B cell (primary cell): ENCODE data around the gene COL13A1. TPM values are rescaled to one million over a fixed set of nuclear protein-coding genes. Genes with fewer than 3 reads are reported as not detected.

ENCODE experiments used
- ATAC-seq: fragments of 200-7000 bp; cut with Tn5 transposase; one replicate; pipeline ENCODE4 v1.10.0; 2021; ENCODE audit warnings: low read depth, mild to moderate bottlenecking, moderate number of reproducible peaks, moderate library complexity
- CTCF ChIA-PET: fragments of 350-600 bp; sonication (Branson Sonifier 250); formaldehyde crosslinking; loops from one replicate; lab custom pipeline; 2021; ENCODE audit warnings: antibody characterized with exemption, inconsistent platforms; lab: Charles Lee
- POLR2A ChIA-PET: fragments of 350-600 bp; sonication (Branson Sonifier 250); formaldehyde crosslinking; loops from one replicate; lab custom pipeline; 2021; ENCODE audit warnings: antibody characterized with exemption; lab: Charles Lee
- DNase-seq: peaks from one replicate; pipeline ENCODE4 v3.0.0; 2013
- H2AFZ ChIP-seq: 2 replicates; pipeline ENCODE4 v1.6.1; 2012; ENCODE audit warnings: mild to moderate bottlenecking, low read depth, low read length; ENCODE audit not compliant: insufficient read depth, poor library complexity, severe bottlenecking
- H3K27ac ChIP-seq, 2 donors: 1 replicate in 1 of 2; 2 replicates in 1 of 2; pipeline ENCODE4 v1.5.1; 2012 to 2013; ENCODE audit warnings: low read length in 2 of 2, mild to moderate bottlenecking in 2 of 2, moderate library complexity in 1 of 2
- H3K27me3 ChIP-seq, 4 experiments: fragments of 200-600 bp in 1 of 4; sonication (generic) in 1 of 4; replicated peaks in 1 of 4; 1 replicate in 2 of 4; 2 replicates in 2 of 4; pipeline versions ENCODE4 v1.6.1 to v1.7.0; 2013 to 2016; ENCODE audit warnings: low read length in 3 of 4, mild to moderate bottlenecking in 2 of 4, mixed read lengths in 1 of 4, moderate library complexity in 1 of 4; ENCODE audit not compliant: insufficient read depth in 4 of 4, control insufficient read depth in 3 of 4; ENCODE audit errors: control extremely low read depth in 1 of 4
- H3K36me3 ChIP-seq, 2 experiments: replicated peaks in 1 of 2; 1 replicate in 1 of 2; 2 replicates in 1 of 2; pipeline versions ENCODE4 v1.6.1 to v1.7.1; 2013; ENCODE audit warnings: low read length in 1 of 2; ENCODE audit not compliant: insufficient read depth in 2 of 2, control insufficient read depth in 1 of 2; ENCODE audit errors: control extremely low read depth in 1 of 2, extremely low read depth in 1 of 2
- H3K4me1 ChIP-seq, 2 donors: fragments of 200-600 bp in 1 of 2; sonication (generic) in 1 of 2; 1 replicate in 1 of 2; 2 replicates in 1 of 2; pipeline versions ENCODE4 v1.5.1 to v1.6.1; 2013 to 2017; ENCODE audit warnings: low read length in 2 of 2; ENCODE audit not compliant: control insufficient read depth in 2 of 2, insufficient read depth in 2 of 2
- H3K4me2 ChIP-seq: replicated peaks from 2 replicates; pipeline ENCODE3; 2012; ENCODE audit warnings: mild to moderate bottlenecking, low read depth, low read length; ENCODE audit not compliant: poor library complexity, severe bottlenecking
- H3K4me3 ChIP-seq, 5 experiments: fragments of 200-600 bp in 1 of 5; sonication (generic) in 1 of 5; 1 replicate in 3 of 5; 2 replicates in 2 of 5; pipeline versions ENCODE4 v1.5.1 to v1.7.0; 2011 to 2016; ENCODE audit warnings: low read length in 4 of 5, mild to moderate bottlenecking in 4 of 5, low read depth in 2 of 5, control low read depth in 1 of 5, moderate library complexity in 1 of 5; ENCODE audit not compliant: insufficient read depth in 1 of 5; ENCODE audit errors: control extremely low read depth in 1 of 5, extremely low read depth in 1 of 5
- H3K79me2 ChIP-seq: fragments of 200-600 bp; sonication (generic); one replicate; pipeline ENCODE4 v1.6.0; 2016; ENCODE audit warnings: low read length; ENCODE audit not compliant: control insufficient read depth, insufficient read depth
- H3K9ac ChIP-seq: fragments of 200-600 bp; sonication (generic); 2 replicates; pipeline ENCODE4 v1.6.1; 2017; ENCODE audit warnings: mild to moderate bottlenecking, low read length, moderate library complexity
- H3K9me3 ChIP-seq, 3 donors: one replicate each; pipeline versions ENCODE4 v1.6.1 to v1.7.1; 2013; ENCODE audit warnings: low read length in 2 of 3; ENCODE audit not compliant: control insufficient read depth in 2 of 3, insufficient read depth in 1 of 3; ENCODE audit errors: control extremely low read depth in 1 of 3
- H4K20me1 ChIP-seq: 2 replicates; pipeline ENCODE4 v1.6.0; 2012; ENCODE audit warnings: mild to moderate bottlenecking, low read length; ENCODE audit not compliant: insufficient read depth, control insufficient read depth, poor library complexity, severe bottlenecking
- H3K27ac Mint-ChIP-seq: one replicate; pipeline ENCODE4 v1.8.0; 2021; ENCODE audit warnings: mixed read lengths
- H3K27me3 Mint-ChIP-seq: one replicate; pipeline ENCODE4 v1.8.0; 2021; ENCODE audit warnings: mixed read lengths
- H3K4me1 Mint-ChIP-seq: one replicate; pipeline ENCODE4 v1.8.0; 2021; ENCODE audit warnings: mixed read lengths
- H3K4me3 Mint-ChIP-seq: one replicate; pipeline ENCODE4 v1.8.0; 2021; ENCODE audit warnings: mixed read lengths
- H3K9me3 Mint-ChIP-seq: one replicate; pipeline ENCODE4 v1.8.0; 2022; ENCODE audit warnings: mixed read lengths; ENCODE audit not compliant: insufficient read depth
- EZH2 ChIP-seq: IDR thresholded peaks from 2 replicates; pipeline ENCODE4 v1.6.1; 2012; ENCODE audit warnings: borderline replicate concordance, low read depth, mild to moderate bottlenecking, moderate library complexity, low read length; ENCODE audit not compliant: insufficient read depth, poor library complexity, severe bottlenecking
- whole genome bisulfite sequencing: methylation state at CpG from one replicate; pipeline ENCODE4 v1.1.5; 2013; ENCODE audit warnings: missing lambda C conversion rate; ENCODE audit not compliant: insufficient coverage; 5-methylcytosine and 5-hydroxymethylcytosine counted together
- intact Hi-C: fragments of 100-400 bp; cut with micrococcal nuclease; formaldehyde crosslinking; loops from one replicate; pipeline ENCODE4 v1.10.0; 2022
- polyA plus RNA-seq: library from polyadenylated mRNA; depleted of rRNA; stranded (reverse); fragments of >200 nt; gene quantifications from 2 replicates; pipeline ENCODE4 v1.2.3, GENCODE V29; 2012
- total RNA-seq, 2 donors: library from RNA; stranded (reverse); fragments of 120-200 nt in 1 of 2; gene quantifications; 1 replicate in 1 of 2; 2 replicates in 1 of 2; pipeline versions ENCODE4 v1.2.3 to v1.2.4, GENCODE V29; 2013 to 2022
- TF ChIP-seq, protein P1 (sequence below): fragments of 200-600 bp; IDR thresholded peaks from one replicate; pipeline ENCODE4 v1.8.0; 2022; ENCODE audit warnings: antibody characterized with exemption, mild to moderate bottlenecking

Gene COL13A1
- total and polyA plus RNA-seq, 2 donors (not counting 1 experiment from before 2014, with no cell fraction given), result not detected

DNA sequence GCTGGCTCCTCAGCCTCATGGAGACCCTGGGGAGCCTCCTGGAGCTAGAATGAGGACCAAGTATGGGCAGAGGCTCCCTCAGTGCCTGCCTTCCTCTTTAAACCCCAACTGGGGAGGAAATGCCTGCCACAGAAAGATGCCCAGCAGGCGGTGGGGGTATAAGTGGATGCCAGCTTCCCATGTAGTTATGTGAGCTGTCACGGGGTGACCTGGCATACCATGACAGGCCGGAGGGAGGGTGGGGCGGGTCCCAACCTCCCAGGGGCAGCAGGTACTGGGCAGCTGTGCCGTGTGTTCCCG is 35.0 kb downstream of the COL13A1 start:
- Histone ChIP-seq H3K9me3 (no peaks in the 10 kb centered on the region), H3K27me3 (peaks cover 0 to 8% (median 0%) of the 10 kb centered on the region in 4 experiments), H3K4me1 (peaks cover 0 to 3% of the 10 kb centered on the region in 2 donors), H3K9ac (no peak overlapping the region), H3K36me3 (no peaks in the 10 kb centered on the region), H4K20me1 (no peaks in the 10 kb centered on the region), H3K4me2 (no peak overlapping the region), H3K27ac (no peak overlapping the region), H3K4me3 (no peak overlapping the region), H2AFZ (no peak overlapping the region), H3K79me2 (no peaks in the 10 kb centered on the region)
- no peaks in the 10 kb centered on the region for H3K9me3 Mint-ChIP-seq
- intact Hi-C loops, result no loop called here
- ChIA-PET POLR2A (no interaction called here), CTCF (no interaction called here)
- no peak for ATAC-seq
- no peak for DNase-seq
- no peak overlapping the region for H3K27ac Mint-ChIP-seq
- WGBS, result 33% methylated on average over 6 of the region's 6 CpGs
- H3K4me1 Mint-ChIP-seq, result no peaks in the 10 kb centered on the region
- peaks cover 24% of the 10 kb centered on the region for H3K27me3 Mint-ChIP-seq
- H3K4me3 Mint-ChIP-seq, result no peak overlapping the region
- TF ChIP-seq, protein P1, sequence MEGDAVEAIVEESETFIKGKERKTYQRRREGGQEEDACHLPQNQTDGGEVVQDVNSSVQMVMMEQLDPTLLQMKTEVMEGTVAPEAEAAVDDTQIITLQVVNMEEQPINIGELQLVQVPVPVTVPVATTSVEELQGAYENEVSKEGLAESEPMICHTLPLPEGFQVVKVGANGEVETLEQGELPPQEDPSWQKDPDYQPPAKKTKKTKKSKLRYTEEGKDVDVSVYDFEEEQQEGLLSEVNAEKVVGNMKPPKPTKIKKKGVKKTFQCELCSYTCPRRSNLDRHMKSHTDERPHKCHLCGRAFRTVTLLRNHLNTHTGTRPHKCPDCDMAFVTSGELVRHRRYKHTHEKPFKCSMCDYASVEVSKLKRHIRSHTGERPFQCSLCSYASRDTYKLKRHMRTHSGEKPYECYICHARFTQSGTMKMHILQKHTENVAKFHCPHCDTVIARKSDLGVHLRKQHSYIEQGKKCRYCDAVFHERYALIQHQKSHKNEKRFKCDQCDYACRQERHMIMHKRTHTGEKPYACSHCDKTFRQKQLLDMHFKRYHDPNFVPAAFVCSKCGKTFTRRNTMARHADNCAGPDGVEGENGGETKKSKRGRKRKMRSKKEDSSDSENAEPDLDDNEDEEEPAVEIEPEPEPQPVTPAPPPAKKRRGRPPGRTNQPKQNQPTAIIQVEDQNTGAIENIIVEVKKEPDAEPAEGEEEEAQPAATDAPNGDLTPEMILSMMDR, result no peak
- no peak for TF ChIP-seq EZH2

DNA sequence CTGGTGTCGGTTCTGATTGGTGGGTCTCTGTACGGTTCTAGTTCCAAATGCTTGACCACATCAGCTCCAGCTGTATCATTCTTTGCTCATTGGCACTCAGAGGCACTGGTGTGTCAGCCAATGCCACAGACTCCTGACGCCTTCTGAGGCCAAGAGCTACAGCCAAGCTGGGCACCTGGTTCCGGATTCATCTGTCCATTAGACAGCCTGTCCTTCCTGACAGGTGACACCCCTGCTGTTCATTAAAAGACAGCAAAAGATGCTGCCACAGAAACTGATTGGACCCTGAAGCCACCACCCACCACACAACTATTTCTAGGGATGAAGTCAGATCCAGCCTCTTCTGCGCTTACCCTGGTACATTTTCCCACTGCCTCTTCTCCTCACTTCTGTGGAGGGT is 35.6 kb downstream of the COL13A1 start:
- Histone ChIP-seq H3K27me3 (peaks cover 0 to 8% (median 0%) of the 10 kb centered on the region in 4 experiments), H4K20me1 (no peaks in the 10 kb centered on the region), H3K79me2 (no peaks in the 10 kb centered on the region), H3K4me2 (no peak overlapping the region), H3K4me3 (no peak overlapping the region), H3K9ac (no peak overlapping the region), H3K36me3 (no peaks in the 10 kb centered on the region), H3K9me3 (no peaks in the 10 kb centered on the region), H2AFZ (no peak overlapping the region), H3K4me1 (peaks cover 0 to 3% of the 10 kb centered on the region in 2 donors), H3K27ac (no peak overlapping the region)
- ATAC-seq, result no peak
- H3K4me1 Mint-ChIP-seq, result peaks cover 2% of the 10 kb centered on the region
- TF ChIP-seq, protein P1, result no peak
- TF ChIP-seq EZH2, result no peak
- CTCF ChIA-PET, result no interaction called here
- peaks cover 23% of the 10 kb centered on the region for H3K27me3 Mint-ChIP-seq
- no peak overlapping the region for H3K4me3 Mint-ChIP-seq
- H3K9me3 Mint-ChIP-seq, result no peaks in the 10 kb centered on the region
- DNase-seq, result no peak
- WGBS, result 82% methylated on average over 4 of the region's 5 CpGs
- POLR2A ChIA-PET, result no interaction called here
- intact Hi-C loops, result no loop called here
- H3K27ac Mint-ChIP-seq, result no peak overlapping the region
